NCI-H1436 treated with DMSO at 0.1 percent for 48 hours (cell line): ENCODE data around the gene WDR76.

Experiments used
- DNase-seq: peaks from one replicate; lab custom pipeline; 2025; lab: John Stamatoyannopoulos, UW

Gene WDR76

DNA sequence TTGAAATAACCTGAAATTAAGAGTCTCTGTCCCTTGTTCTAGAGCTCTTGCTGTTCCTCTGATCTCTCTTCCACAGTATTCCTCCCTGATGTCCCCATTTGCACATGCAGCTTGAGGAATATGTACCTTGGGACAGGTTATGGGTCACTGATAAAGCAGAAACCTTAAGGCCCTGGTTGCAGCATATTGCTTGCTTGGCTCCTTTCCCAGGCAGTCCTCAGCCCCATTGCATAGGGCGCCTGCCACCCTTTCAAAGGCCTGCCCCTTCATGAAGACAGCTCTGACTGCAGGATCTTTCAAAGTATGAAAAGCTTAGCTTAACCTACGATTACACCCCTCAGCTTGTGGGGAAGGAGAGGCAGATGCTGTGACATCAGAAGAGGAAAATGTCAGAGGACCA lies 51.6 kb downstream of the WDR76 start:
- no peak for DNase-seq

DNA sequence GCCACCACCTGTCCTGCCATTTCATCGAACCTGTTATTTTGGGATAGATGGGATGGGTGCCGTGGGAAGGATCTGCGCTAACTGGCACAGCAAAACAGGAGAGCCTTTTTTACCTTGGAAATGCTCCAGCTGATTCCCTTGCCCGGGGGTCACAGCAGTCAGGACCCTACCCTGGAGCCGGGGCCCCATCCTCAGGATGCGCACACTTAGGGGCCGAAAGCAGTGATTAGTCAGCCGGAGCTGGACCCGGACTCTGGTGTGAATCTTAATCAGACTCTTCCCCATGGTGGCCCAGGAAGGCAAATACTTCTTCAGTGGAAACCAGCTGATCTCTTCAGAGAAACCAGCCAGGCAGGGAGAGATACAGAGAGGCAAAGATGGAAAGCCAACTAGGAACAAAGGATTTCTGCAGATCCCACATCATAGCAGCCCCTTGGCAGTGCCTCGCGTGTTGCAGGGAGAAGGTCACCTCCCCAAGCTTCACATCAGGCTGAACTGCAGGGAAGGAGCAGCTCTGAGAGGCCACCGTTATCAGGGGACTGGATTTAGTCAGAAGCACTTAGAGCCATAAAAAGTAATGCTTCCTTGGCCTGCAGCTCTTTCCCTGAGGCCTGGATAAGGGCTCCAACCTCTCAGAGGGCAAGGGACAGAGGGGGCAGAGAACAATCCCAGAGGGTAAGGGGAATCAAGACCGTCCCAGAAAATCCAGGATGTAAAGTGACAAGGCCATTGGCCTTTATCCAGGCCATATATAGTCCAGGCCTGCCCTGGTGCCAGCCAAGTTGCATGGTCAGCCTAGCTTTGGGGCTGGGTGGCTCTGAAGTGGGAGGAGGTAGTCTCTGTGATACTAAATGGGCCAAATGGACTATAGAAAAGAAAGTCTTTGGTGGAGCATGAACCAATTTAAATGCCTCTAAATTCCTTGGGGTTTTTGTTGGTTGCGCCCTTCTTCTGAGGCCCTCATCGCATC lies 52.9 kb downstream of the WDR76 start:
- DNase-seq, result no peak

DNA sequence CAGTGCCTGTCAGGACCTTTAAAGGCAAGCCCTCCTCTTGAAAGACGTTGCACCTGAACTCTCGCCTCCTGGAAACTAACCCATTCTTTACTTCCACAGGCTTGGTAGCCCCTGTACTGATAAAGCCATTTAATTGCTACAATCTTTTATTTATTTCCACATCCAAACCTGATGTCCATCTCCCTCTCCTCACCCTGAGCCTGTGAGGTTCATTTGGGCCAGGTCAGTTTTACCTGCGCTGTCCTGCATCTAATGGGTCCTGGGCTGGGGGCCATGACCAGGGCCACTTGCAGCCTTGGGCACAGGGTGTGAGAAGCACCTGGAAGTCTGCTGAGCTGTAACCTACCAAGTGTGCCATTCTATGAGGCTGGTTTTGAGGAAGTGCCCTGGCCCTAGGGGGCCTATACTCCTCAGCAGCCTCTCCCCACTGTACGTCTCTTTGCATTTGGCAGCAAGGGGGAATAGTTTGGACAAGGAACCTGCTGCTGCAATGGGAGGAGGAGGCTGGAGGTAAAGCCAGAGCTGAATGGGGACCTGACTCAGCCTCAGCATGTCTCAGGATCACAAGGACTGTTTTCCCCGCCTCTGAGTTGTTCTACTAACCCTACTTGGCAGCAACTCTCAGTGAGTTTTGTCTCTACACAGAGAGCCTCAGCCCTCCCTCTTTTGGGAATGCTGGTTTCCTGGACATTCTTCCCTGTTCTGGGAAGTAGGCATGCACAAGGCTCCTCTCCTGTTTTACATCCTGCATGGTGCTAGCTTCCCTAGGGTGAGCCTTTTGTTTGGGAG lies 53.8 kb downstream of the WDR76 start:
- no peak for DNase-seq

DNA sequence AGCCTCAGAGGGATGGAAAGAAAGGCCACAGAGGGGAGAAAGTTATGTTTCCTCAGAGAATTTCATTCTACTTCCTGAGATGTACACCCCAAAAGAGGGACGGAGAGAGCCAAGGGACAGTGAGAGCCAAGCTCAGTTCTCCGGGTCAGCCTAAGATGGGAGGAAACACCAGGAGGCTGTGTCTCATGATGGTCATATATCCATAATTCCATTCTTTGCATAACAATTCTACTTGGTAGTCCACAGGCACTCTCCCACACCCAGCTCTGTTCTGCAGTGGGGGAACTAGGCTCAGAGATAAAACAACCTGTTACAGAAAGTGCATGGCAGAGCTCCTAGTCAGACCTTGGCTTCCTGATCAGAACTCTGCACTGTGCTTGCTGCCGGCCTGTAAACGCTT lies 54.4 kb downstream of the WDR76 start:
- no peak for DNase-seq

DNA sequence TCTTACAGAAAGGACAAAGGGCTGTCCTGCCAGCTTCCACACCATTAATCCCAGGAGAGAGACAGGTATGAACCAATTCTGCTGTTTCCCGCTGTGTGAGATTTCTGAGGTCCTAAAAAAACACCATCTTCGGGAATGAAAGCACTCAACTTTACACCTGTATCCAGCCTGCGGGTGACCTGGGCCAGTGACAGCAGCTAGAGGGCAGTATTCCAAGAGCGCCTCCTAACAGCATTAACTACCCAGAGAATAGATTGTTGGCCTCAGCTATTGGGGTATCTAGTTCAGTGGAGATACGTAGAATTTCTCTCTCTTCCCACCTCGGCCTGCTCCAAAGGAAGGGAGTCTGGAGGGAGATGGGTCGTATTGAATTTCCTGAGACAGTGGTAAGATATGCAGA lies 55.1 kb downstream of the WDR76 start:
- no peak for DNase-seq

DNA sequence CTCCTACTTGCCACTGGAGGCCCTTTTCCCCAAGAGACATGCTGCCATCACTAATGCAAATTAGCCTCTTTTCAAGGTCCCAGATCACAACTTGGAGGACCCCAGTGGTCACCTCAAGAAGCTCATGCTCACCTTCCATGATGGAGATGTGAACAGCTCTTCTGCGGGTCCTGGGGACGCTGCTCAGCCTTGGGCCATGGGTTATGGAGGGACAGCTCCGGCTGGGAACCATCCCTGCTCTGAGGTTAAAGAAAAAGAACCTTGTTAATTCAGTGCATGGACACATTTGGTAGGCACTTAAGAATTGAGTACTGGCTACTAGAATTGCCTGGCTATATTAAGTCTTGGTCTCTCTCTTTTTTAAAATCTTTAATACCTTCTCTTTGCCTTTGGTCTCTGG lies 56.8 kb downstream of the WDR76 start:
- DNase-seq, result no peak

DNA sequence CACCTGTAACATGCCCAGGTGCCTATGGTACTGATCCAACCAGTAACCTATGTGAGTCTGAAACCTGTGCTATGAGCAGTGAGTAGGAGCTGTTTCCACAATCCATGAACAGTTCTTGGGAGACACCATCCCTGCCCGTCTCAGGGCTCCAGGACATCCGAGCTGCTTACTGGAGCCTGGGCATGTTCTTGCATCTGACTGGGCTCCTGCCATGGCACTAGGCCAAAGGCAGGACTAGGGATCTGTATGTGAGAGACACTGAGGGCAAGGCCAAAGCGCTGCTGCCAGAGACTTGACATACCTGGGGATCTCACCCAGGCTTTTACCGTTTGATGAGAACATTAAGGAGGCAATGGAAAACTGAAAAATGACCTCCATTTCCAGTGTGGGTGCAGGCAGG lies 59.8 kb downstream of the WDR76 start:
- no peak for DNase-seq

DNA sequence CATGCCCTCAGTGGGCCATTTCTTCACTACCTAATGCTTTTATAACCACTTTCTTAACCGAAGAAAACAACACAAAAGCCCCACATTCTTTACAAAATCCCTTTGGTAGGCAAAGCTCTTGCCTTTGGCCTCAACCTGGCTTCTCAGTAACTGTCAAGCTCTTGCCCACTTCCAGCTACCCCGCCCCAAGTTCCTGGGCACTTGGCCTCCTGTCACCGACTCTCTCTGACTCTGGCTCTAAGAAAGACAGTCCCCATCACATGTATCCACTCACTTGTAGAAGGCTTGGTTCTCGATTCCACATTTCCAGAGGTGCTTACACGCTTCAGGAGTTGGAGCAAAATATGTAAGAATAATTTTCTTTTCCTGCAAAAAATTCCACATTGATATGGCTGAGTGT lies 61.1 kb downstream of the WDR76 start:
- DNase-seq, result no peak

DNA sequence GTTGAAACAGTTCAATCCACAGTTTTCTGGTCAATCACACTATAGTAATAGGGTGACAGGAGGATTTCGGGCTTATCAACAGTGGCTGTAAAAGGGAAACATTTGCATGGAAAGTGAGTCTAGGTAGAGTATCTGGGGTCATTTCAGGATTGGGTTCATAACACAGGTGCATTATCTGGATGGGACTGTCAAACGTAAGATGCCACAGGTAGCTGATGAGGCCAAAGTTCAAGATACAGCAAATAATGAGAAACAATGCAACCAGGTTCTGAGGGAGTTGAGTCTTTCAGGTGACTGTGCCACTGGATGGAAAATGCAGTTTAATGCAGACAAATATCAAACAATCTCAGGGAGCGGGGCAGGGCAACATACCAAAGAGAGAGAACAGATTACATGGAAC lies 62.2 kb downstream of the WDR76 start:
- no peak for DNase-seq

DNA sequence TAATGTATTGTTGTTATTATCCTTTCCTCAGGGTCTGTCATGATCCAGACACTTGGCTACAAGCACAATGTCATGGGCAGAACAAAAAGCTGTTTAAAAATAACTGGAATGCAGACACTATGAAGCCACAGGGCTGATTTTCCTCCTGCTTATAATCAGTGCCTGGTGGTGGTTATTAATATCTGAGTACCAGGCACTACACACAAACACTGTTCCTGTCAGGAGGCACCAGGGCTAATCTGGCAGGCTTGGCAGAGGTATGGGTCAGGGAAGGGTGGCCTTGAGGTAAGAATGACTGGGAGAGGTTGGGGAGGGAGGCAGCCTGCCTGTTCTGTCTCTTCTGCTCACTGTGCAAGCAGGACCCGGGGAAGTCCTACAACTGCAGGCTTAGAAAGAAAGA lies 67.2 kb downstream of the WDR76 start:
- DNase-seq, result no peak

DNA sequence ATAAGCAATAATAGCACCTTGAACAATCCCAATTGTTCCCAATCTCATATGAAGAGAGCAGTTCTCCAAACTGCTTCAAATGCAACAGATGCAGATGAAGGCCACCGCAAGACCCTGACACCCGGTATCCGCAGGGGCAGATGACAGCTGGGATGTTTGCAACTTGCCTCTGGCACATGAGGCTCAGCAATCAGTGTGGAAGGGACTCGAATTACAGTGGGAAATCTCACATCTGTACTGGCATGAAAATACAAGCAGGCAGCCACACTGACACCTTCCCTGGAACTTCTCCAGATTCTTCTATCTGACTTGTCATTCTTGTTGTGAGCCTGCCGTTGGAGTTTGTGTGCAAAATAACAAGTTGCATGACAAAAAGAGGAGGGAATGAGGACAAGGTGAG lies 68.8 kb downstream of the WDR76 start:
- no peak for DNase-seq

DNA sequence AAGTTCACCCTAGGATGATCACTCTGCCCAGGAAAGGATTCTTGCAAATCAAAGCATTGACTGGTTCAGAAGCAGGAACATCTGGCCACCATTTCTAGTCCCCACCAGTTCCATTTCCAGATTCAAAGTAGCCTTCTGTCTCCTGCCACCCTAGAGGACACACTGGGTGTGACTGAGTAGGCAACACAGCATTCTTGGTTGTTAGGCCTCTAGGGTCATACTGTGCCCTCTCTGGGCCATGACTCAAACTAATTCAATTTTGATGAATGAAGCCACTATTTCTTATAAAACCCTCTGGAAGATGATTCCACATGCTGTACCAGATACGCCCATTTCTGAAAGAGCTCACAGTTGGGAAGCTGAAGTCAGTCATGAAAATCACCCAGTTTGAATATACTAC lies 69.7 kb downstream of the WDR76 start:
- no peak for DNase-seq

DNA sequence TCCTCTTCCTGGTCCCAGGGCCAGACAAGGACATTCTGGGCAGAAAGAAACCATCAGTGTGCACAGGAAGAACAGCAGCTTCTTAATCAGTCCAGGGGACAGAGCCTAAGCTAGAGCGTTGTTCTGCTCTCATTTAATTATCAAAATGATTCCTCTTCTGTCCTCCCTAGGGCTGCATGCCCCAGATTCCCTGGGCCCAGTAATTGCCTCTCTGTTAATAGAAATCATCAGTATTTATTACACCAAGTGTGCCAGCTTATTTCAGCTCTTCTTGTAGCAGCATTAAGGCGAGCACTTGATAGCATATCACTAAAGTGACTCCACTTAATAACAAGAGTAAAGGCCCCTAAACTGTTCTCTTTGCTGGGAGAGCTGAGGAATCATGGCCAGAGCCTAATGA lies 72.1 kb downstream of the WDR76 start:
- no peak for DNase-seq

DNA sequence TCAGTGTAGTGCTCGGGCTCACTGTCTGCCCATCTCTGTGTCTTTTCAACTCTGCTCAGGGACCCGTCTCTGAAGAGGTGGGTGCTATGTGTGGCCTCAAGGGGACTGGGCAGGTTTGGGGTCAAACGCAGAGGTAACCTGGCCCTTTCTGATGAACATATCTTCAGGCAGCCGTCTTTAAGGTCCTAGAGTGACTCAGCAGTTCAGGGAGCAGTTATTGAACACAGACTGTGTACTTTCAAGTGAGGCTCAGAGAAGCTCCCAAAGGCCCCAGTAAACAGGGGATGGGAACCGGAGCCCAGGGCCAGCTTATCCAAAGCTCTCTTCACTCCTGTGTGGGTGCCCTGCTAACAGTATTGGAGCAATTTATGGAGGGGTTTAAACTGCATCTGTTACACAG lies 73.1 kb downstream of the WDR76 start:
- DNase-seq, result no peak

DNA sequence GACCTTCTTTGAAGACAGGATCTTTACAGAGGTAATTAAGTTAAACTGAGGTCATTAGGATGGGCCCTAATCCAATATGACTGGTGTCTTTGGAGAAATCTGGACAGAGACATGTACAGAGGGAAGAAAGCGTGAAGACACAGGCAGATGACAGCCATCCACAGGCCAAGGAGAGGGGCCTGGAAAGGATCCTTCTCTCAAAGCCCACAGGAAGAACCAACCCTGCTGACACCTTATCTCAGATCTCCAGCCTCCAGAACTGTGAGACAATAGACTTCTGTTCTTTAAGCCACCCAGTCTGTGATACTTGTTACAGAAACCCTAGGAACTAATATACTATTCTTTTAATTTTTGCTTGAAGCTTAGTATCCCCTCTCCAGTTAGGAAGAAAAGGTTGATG lies 74.2 kb downstream of the WDR76 start:
- DNase-seq, result no peak

DNA sequence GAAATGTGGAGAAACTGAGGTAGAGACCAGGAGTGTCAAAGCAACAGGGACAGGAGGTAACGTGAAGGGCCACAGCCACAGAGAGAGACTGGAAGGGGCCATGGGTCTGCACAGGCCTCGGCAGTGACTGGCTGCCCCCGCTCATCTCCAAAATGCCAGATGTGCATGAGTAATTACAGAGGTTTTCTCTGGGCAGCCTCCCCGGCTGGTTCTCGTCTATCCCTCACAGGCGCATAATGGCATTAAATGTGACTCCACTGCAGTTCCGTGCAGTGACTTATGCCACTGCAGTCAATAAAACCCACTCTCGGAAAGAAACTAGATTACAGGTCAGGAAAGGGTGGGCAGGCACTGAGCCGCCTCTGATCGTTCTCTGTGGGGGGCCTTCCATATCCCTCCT lies 74.7 kb downstream of the WDR76 start:
- DNase-seq, result no peak

DNA sequence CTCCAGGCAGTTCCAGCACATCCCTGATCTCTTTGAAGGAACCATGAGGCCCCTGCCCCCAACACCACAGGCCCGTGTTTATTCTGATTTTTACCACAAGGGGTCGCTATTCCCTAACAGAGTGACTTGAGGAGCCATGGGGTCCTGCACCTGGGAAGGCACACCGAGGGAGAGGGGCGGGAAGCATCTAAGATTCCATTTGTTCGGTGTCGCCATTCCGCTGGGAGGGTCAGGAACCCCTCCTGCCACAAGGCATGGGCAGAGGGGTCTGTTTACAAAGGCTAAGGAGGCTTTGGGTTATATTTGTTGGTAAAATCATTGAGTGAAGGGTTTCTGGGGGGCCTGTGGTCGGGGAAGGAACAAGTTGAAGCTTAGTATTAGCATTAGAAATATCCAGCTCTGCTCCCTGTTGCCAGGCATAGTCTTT lies 77.1 kb downstream of the WDR76 start:
- DNase-seq, result no peak

DNA sequence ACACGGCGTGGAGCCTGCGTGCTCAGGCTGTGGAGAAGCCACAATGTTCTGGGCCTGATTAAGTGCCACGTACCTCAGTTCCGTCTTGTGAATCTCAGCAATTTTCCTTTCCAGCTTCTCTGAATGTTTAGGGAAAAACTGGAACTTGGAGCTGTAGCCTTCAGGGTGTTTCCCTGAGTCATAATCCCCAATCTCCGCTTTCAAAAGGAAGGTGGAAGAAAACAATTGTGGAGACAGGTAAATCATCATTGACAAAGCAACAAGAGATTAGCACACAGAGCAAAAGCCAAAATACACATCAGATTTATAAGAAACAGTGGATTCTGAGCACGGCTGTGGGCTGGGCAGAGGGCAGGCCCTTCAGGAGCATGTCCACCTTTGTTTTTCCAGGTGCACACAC lies 79.0 kb downstream of the WDR76 start:
- no peak for DNase-seq

DNA sequence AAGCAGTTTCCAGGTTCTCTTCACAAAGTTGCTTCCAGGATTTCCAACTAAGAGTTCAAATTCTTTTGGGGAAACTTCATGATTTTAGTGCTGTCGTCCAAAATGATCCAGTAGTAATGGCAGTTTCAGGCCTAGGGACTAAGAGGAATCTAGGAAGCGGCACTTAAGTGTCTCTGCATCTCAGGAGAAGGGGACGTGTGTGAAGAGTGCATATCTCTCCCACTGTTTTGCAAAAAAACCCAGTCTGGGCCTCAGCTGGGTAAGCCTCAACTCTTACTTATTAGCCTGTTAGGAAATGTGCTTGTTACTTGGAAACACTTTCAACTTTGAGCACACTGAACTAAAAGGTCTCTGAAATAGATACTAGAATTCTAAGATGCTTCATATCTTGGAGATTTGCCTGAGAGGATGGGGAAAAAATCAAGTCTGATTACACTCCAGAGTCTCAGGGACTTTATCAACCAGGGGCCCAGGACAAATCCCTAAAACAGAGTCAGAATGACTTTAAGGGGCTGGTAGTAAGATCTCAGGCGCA lies 81.8 kb downstream of the WDR76 start:
- DNase-seq, result no peak

DNA sequence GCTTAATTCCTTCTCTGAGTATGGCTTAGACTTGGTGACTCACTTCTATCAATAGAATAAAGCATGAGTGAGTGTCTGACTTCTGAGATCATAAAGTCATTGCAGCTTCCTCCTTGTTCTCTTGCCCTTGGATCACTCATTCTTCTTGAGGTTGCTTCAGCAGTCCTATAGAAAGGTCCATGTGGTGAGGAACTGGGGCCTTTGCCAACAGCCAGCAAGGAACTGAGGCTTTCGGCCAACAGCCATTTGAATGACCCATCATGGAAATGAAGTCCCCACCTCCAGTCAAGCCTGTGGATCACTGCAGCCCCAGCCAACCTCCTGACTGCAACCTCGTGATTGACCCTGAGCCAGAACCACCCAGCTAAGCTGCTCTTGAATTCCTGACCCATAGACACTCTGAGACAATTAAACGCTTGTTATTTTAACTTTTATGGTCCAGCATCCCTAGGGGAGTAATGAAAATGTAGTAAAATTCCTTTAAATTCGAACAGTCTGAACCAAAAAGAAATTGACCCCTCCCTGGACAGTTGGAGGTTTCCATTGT lies 84.5 kb downstream of the WDR76 start:
- DNase-seq, result no peak

DNA sequence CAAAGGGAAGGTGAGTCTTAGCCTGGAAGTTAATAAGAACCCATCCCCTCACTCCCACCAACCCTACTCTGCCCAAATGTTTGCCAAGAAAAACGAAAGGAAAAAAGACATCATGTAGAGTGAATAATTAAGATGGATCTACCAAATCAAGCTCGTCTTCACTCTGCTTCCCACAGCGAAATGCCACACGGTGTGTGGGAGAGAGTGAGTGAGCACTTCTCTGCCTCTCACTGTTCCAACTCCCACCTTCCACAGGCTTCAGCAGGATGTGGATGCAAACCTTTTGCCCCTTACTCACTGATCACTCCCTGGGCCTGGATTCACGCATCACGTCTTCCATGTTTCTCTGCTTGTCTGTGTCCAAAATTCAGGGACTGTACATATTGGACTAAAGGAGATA lies 85.4 kb downstream of the WDR76 start:
- DNase-seq, result no peak

DNA sequence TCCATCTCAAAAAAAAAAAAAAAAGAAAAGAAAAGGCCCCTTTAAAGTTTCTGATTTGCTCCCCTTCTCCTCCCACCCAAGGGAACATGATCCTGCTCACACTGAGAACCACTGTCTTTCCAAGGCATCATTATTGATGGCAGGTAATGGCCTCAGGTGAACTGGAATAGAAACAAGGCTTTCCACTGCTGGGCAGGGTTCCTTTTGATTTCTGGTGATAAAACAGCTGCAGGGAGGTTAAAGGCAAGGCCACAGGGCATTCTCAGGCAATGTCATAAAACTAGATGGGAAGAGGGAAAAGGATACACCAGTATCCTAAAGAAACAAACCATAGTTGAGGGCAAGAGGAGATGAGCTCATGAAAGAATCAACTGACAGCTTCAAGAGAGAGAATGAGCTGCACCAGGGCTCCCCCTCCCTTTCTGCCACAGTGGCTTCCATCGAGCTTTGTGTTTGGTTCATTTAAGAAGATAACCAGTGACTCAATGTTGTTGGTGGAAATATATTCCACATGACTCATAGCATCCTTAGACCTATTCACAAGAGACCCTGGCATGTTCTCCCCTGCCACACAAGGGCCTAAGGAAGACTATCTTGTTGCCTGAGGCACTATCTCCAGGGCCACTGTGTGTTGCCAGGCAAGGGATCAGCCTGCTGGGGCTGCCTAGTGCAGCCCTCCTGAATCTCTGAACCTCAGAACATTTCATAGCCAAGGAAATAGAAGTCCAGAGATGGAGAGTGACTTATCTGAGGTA lies 86.4 kb downstream of the WDR76 start:
- DNase-seq, result no peak
